Upper lobe of right lung (tissue), 1 donor: ENCODE results near the gene AFG1L. TPM values are rescaled to one million over a fixed set of nuclear protein-coding genes. Genes with fewer than 3 reads are reported as not detected.

Source experiments
- ATAC-seq: fragments of 200-7000 bp; cut with Tn5 transposase; one replicate; pipeline ENCODE4 v1.9.1; 2020; ENCODE audit warnings: mild to moderate bottlenecking, moderate library complexity
- DNase-seq: peaks from one replicate; pipeline ENCODE4 v3.0.0-alpha.2; 2020
- H3K27ac ChIP-seq: fragments of 200-600 bp; one replicate; pipeline ENCODE4 v1.8.0; 2022
- H3K27me3 ChIP-seq: fragments of 200-600 bp; one replicate; pipeline ENCODE4 v1.8.0; 2022; ENCODE audit warnings: mild to moderate bottlenecking
- H3K36me3 ChIP-seq: fragments of 200-600 bp; one replicate; pipeline ENCODE4 v1.8.0; 2022
- H3K4me1 ChIP-seq: fragments of 200-600 bp; one replicate; pipeline ENCODE4 v1.8.0; 2022
- H3K4me3 ChIP-seq: fragments of 200-600 bp; one replicate; pipeline ENCODE4 v1.8.0; 2022; ENCODE audit warnings: mild to moderate bottlenecking
- H3K9me3 ChIP-seq: fragments of 200-600 bp; one replicate; pipeline ENCODE4 v1.8.0; 2022
- CTCF ChIP-seq: fragments of 200-600 bp; IDR thresholded peaks from one replicate; pipeline ENCODE4 v1.8.0; 2022; ENCODE audit warnings: antibody characterized with exemption
- intact Hi-C: fragments of 100-400 bp; cut with DNase I; formaldehyde crosslinking; loops from one replicate; pipeline ENCODE4 v1.11.0; 2022
- total RNA-seq: library from RNA; stranded (reverse); fragmentation: NEBNext Ultra II Directional; extraction: Animal tissue kit (Norgen Biotek cat#: 25700); gene quantifications from one replicate; pipeline ENCODE4 v1.2.1, GENCODE V29; 2021
- donor health status: DM: no; HTN: yes; CAD: no; lungs with severe emphysema.

AFG1L gene
- total RNA-seq, 1 donor from 2014 or later: 7.7 TPM

GRCh38 chr6:108568101-108568500 lies 273.2 kb downstream of the AFG1L start:
- peaks cover 60% of the 10 kb centered on the region for H3K36me3 ChIP-seq
- TF ChIP-seq CTCF: no peak
- no peak overlapping the region for H3K27ac ChIP-seq
- H3K4me1 ChIP-seq: peaks cover 83% of the 10 kb centered on the region
- no peaks in the 10 kb centered on the region for H3K27me3 ChIP-seq
- H3K4me3 ChIP-seq: no peak overlapping the region
- no peaks in the 10 kb centered on the region for H3K9me3 ChIP-seq
- intact Hi-C loops: loop anchor here (10.0 kb wide), 1 partner anchor 107 kb away; no protein-coding TSS in a partner anchor
- no peak for ATAC-seq
- DNase-seq: no peak

- no peak for TF ChIP-seq CTCF
- ATAC-seq (no peak), DNase-seq (no peak)
- no peaks in the 10 kb centered on the region for H3K9me3 ChIP-seq
- H3K4me3 ChIP-seq: no peak overlapping the region
- H3K27ac ChIP-seq: no peak overlapping the region
- H3K27me3 ChIP-seq: no peaks in the 10 kb centered on the region
- intact Hi-C loops: loop anchor here (10.0 kb wide), 1 partner anchor 106 kb away; no protein-coding TSS in a partner anchor
- H3K4me1 ChIP-seq: peaks cover 76% of the 10 kb centered on the region
- H3K36me3 ChIP-seq: peaks cover 66% of the 10 kb centered on the region
Observed at GRCh38 chr6:108568551-108569305, 273.9 kb downstream of the AFG1L start.

GRCh38 chr6:108570517-108570916 lies 275.7 kb downstream of the AFG1L start:
- H3K36me3 ChIP-seq: peaks cover 66% of the 10 kb centered on the region
- H3K27ac ChIP-seq: no peak overlapping the region
- H3K27me3 ChIP-seq: no peaks in the 10 kb centered on the region
- no peak for TF ChIP-seq CTCF
- no peak overlapping the region for H3K4me3 ChIP-seq
- no peak for DNase-seq
- no peaks in the 10 kb centered on the region for H3K9me3 ChIP-seq
- intact Hi-C loops: no loop called here
- ATAC-seq: no peak
- peaks cover 75% of the 10 kb centered on the region for H3K4me1 ChIP-seq

GRCh38 chr6:108574457-108575141 lies 279.7 kb downstream of the AFG1L start:
- no peaks in the 10 kb centered on the region for H3K27me3 ChIP-seq
- H3K4me3 ChIP-seq: no peak overlapping the region
- DNase-seq (no peak), ATAC-seq (no peak)
- intact Hi-C loops: no loop called here
- H3K27ac ChIP-seq: peak overlapping the region; percentile 34
- no peaks in the 10 kb centered on the region for H3K9me3 ChIP-seq
- H3K4me1 ChIP-seq: peaks cover 67% of the 10 kb centered on the region
- TF ChIP-seq CTCF: no peak
- peaks cover 42% of the 10 kb centered on the region for H3K36me3 ChIP-seq

Other genes with a start within 250 kb of the AFG1L start
- gene OSTM1, start 220.3 kb upstream of the AFG1L start, total RNA-seq: 59.3 TPM
- not detected for gene NR2E1, start 129.0 kb upstream of the AFG1L start, total RNA-seq
- 179 TPM for gene SNX3, start 34.0 kb upstream of the AFG1L start, total RNA-seq